WTC11 (cell line): ENCODE measurements around the gene POPDC3. TPM values are rescaled to one million over a fixed set of nuclear protein-coding genes. Genes with fewer than 3 reads are reported as not detected.

Source experiments
- total RNA-seq: library from RNA; stranded (reverse); gene quantifications from 3 replicates; pipeline ENCODE4 v1.2.3, GENCODE V29; 2021

The POPDC3 gene
- total RNA-seq, 1 experiment from 2014 or later = 2.7 TPM

Other genes starting within 250 kb of the POPDC3 start
- 73.4 to 82.0 TPM (median 81.9 TPM) in 3 replicates for gene LIN28B, start 222.9 kb downstream of the POPDC3 start, total RNA-seq
- gene PREP, start 223.1 kb upstream of the POPDC3 start, total RNA-seq = 58.8 to 68.5 TPM (median 66.3 TPM) in 3 replicates